ENCODE results near the gene TESK2. TPM values are rescaled to one million over a fixed set of nuclear protein-coding genes. Genes with fewer than 3 reads are reported as not detected.

Gene TESK2
- total and polyA plus RNA-seq, 2 of the 13 experiments (the other 11 are each of a cell fraction or from before 2014, with no cell fraction given) = 5.5 to 9.6 TPM

DNA sequence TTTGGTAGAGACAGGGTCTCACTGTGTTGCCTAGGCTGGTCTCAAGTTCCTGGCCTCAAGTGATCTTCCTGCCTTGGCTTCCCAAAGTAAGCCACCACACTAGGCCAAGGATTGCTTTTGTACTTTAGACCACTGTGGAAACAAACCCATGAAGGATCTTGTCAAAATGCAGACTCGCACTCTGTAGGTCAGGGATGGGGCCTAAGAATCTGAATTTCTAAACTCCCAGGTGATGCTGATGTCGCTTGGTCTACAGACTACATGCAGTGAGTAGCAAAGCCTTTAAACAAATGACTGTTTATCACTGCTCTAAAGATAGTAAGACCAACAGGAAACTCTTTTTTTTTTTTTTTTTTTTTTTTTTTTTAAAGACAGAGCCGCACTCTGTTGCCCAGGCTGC, 96.6 kb downstream of the TESK2 start:
- CTCF ChIA-PET (ENCODE audit: low intra/inter-chr PET ratio, low total read pairs) = no interaction called here
- ATAC-seq (no peak), DNase-seq (ENCODE audit: low spot score) (no peak), FAIRE-seq (no peak)
- H3K27ac ChIP-seq (ENCODE audit: extremely low read length, insufficient read depth, low read length) = no peak overlapping the region
- intact Hi-C loops (cut with micrococcal nuclease; ENCODE audit: unreplicated experiment) (no loop called here), in situ Hi-C loops (cut with HindIII; ENCODE audit: extremely low pct_ligation_motif_present, low pct_unique_long_range_greater_than_20kb) (no loop called here)
- TF ChIP-seq ZNF326 (CRISPR knock-in tag; IDR thresholded peaks at IDR 0.05; ENCODE audit: borderline replicate concordance) = no peak
- TF ChIP-seq SP2 (CRISPR knock-in tag; IDR thresholded peaks at IDR 0.05) = no peak
- TF ChIP-seq ZSCAN25 (CRISPR knock-in tag; IDR thresholded peaks at IDR 0.05) = no peak
- TF ChIP-seq, protein P1, sequence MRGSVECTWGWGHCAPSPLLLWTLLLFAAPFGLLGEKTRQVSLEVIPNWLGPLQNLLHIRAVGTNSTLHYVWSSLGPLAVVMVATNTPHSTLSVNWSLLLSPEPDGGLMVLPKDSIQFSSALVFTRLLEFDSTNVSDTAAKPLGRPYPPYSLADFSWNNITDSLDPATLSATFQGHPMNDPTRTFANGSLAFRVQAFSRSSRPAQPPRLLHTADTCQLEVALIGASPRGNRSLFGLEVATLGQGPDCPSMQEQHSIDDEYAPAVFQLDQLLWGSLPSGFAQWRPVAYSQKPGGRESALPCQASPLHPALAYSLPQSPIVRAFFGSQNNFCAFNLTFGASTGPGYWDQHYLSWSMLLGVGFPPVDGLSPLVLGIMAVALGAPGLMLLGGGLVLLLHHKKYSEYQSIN (CRISPR knock-in tag; IDR thresholded peaks at IDR 0.05; ENCODE audit: borderline replicate concordance) = no peak
- no peak for TF ChIP-seq TBX3 (IDR thresholded peaks at IDR 0.05; ENCODE audit: borderline replicate concordance)
- TF ChIP-seq, protein P2, sequence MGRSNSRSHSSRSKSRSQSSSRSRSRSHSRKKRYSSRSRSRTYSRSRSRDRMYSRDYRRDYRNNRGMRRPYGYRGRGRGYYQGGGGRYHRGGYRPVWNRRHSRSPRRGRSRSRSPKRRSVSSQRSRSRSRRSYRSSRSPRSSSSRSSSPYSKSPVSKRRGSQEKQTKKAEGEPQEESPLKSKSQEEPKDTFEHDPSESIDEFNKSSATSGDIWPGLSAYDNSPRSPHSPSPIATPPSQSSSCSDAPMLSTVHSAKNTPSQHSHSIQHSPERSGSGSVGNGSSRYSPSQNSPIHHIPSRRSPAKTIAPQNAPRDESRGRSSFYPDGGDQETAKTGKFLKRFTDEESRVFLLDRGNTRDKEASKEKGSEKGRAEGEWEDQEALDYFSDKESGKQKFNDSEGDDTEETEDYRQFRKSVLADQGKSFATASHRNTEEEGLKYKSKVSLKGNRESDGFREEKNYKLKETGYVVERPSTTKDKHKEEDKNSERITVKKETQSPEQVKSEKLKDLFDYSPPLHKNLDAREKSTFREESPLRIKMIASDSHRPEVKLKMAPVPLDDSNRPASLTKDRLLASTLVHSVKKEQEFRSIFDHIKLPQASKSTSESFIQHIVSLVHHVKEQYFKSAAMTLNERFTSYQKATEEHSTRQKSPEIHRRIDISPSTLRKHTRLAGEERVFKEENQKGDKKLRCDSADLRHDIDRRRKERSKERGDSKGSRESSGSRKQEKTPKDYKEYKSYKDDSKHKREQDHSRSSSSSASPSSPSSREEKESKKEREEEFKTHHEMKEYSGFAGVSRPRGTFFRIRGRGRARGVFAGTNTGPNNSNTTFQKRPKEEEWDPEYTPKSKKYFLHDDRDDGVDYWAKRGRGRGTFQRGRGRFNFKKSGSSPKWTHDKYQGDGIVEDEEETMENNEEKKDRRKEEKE (IDR thresholded peaks at IDR 0.05) = no peak
- H2AFZ ChIP-seq (ENCODE audit: low read length) = no peak overlapping the region
- H3K36me3 ChIP-seq (replicated peaks in 1 of 2; ENCODE audit: control insufficient read depth in 1 of 2, insufficient read depth in 2 of 2, low read length in 2 of 2) = no peaks in the 10 kb centered on the region
- no peak overlapping the region for H3K9ac ChIP-seq (ENCODE audit: insufficient read depth, low read depth, low read length)
- H4K20me1 ChIP-seq (ENCODE audit: insufficient read depth, low read length) = no peaks in the 10 kb centered on the region
- H3K9me3 ChIP-seq (ENCODE audit: low read length) = no peaks in the 10 kb centered on the region
- H3K27me3 ChIP-seq (ENCODE audit: control insufficient read depth in 1 of 2, insufficient read depth in 2 of 2, low read length in 2 of 2) = no peaks in the 10 kb centered on the region
- WGBS (ENCODE audit: low lambda C conversion rate) = 96% methylated on average over 3 of the region's 3 CpGs
- no peak overlapping the region for H3K4me2 ChIP-seq (ENCODE audit: low read depth, low read length)
- H3K79me2 ChIP-seq (ENCODE audit: insufficient read depth, low read length) = no peaks in the 10 kb centered on the region
- H3K4me3 ChIP-seq (replicated peaks in 1 of 3; ENCODE audit: insufficient read depth in 1 of 3, low read depth in 2 of 3, low read length in 3 of 3) = no peak overlapping the region
- BruUV-seq (replicated peaks) = no TSS peak
- POLR2A ChIA-PET = no interaction called here
- H3K4me1 ChIP-seq (ENCODE audit: insufficient read depth, low read length) = peaks cover 27% of the 10 kb centered on the region
